OCI-LY1 (cell line): Measurements from ENCODE around the gene SNX1.
"Not testable (repeated sequence)": the region's sequence is repeated elsewhere in the genome, so short reads cannot be mapped to it uniquely, and the experiment has no call there.

Source experiments
- CTCF ChIP-seq: fragments of 200-600 bp; sonication (generic), shearing (Covaris generic); IDR thresholded peaks from 2 replicates; pipeline ENCODE4 v1.5.1; 2017; ENCODE audit warnings: mild to moderate bottlenecking, antibody characterized with exemption, low read length, moderate library complexity, mixed read lengths
- EZH2 ChIP-seq: fragments of 200-600 bp; sonication (generic), shearing (Covaris generic); IDR thresholded peaks from 2 replicates; pipeline ENCODE4 v1.8.0; 2017; ENCODE audit warnings: borderline replicate concordance, mixed run types, mild to moderate bottlenecking, antibody characterized with exemption, low read length, moderate library complexity, mixed read lengths

GRCh38 chr15:64073496-64073895 lies 22.3 kb upstream of the SNX1 start:
- not testable (repeated sequence) for TF ChIP-seq CTCF, EZH2
